Endothelial cell of umbilical vein (primary cell): ENCODE data around the gene KHNYN. TPM values are rescaled to one million over a fixed set of nuclear protein-coding genes. Genes with fewer than 3 reads are reported as not detected.

Source experiments
- BruUV-seq: library from RNA; stranded (reverse); fragments of 400-500 nt; replicated peaks from 2 replicates; lab custom pipeline; 2021; lab: Mats Ljungman, UMichigan
- CTCF ChIA-PET: fragments of 300-600, 350-600 bp; sonication (Branson Sonifier 250); formaldehyde crosslinking; loops from one replicate; lab custom pipeline; 2021; ENCODE audit warnings: antibody characterized with exemption, inconsistent platforms; lab: Charles Lee
- POLR2A ChIA-PET: fragments of 300-600, 350-600 bp; sonication (Branson Sonifier 250); formaldehyde crosslinking; loops from one replicate; lab custom pipeline; 2021; ENCODE audit warnings: antibody characterized with exemption, inconsistent platforms; lab: Charles Lee
- DNase-seq: peaks from one replicate; pipeline ENCODE4 v3.0.0-alpha.2; 2011; ENCODE audit warnings: low read depth, low spot score
- FAIRE-seq: peaks from 2 replicates; lab custom pipeline; 2011; peaks lifted over from hg19 to GRCh38; lab: Jason Lieb, UNC
- H2AFZ ChIP-seq: 2 replicates; pipeline ENCODE4 v1.6.0; 2012; ENCODE audit warnings: low read depth, low read length, control low read depth, inconsistent platforms
- H3K27ac ChIP-seq: 2 replicates; pipeline ENCODE4 v1.5.1; 2011; ENCODE audit warnings: low read depth, mild to moderate bottlenecking, control low read depth, low read length, moderate library complexity; ENCODE audit not compliant: insufficient read depth
- H3K27me3 ChIP-seq, 2 experiments: 2 replicates each; pipeline versions ENCODE4 v1.6.0 to v1.6.1; 2011; ENCODE audit warnings: low read length in 2 of 2, mixed read lengths in 1 of 2; ENCODE audit not compliant: control insufficient read depth in 2 of 2, insufficient read depth in 2 of 2
- H3K36me3 ChIP-seq, 2 experiments: 2 replicates in 1 of 2; 3 replicates in 1 of 2; pipeline ENCODE4 v1.5.1; 2011; ENCODE audit warnings: low read length in 2 of 2, mild to moderate bottlenecking in 1 of 2, moderate library complexity in 1 of 2; ENCODE audit not compliant: control insufficient read depth in 2 of 2, insufficient read depth in 2 of 2; ENCODE audit errors: extremely low read depth in 1 of 2
- H3K4me1 ChIP-seq: 3 replicates; pipeline ENCODE4 v1.5.1; 2011; ENCODE audit warnings: mild to moderate bottlenecking, low read length; ENCODE audit not compliant: control insufficient read depth, insufficient read depth; ENCODE audit errors: extremely low read depth
- H3K4me2 ChIP-seq: 2 replicates; pipeline ENCODE4 v1.6.1; 2011; ENCODE audit warnings: low read length, control low read depth, mixed read lengths; ENCODE audit not compliant: insufficient read depth
- H3K4me3 ChIP-seq, 3 experiments: fragments of 200-600 bp in 1 of 3; sonication (generic), shearing (Covaris generic) in 1 of 3; replicated peaks in 1 of 3; 2 replicates each; pipeline ENCODE4 v1.5.1; 2011 to 2016; ENCODE audit warnings: control low read depth in 3 of 3, low read length in 3 of 3, mild to moderate bottlenecking in 2 of 3, inconsistent platforms in 1 of 3, low read depth in 1 of 3, moderate library complexity in 1 of 3; ENCODE audit not compliant: insufficient read depth in 1 of 3
- H3K79me2 ChIP-seq: 2 replicates; pipeline ENCODE4 v1.6.0; 2012; ENCODE audit warnings: low read length, inconsistent platforms; ENCODE audit not compliant: control insufficient read depth, insufficient read depth
- H3K9ac ChIP-seq: replicated peaks from 2 replicates; pipeline ENCODE3; 2011; ENCODE audit warnings: low read length, control low read depth; ENCODE audit not compliant: insufficient read depth; ENCODE audit errors: extremely low read depth
- H3K9me1 ChIP-seq: replicated peaks from 3 replicates; pipeline ENCODE4 v1.6.0; 2011; ENCODE audit warnings: mild to moderate bottlenecking, low read length; ENCODE audit not compliant: control insufficient read depth, insufficient read depth; ENCODE audit errors: extremely low read depth
- H3K9me3 ChIP-seq: replicated peaks from 2 replicates; pipeline ENCODE4 v1.5.1; 2012; ENCODE audit warnings: low read length, inconsistent platforms; ENCODE audit not compliant: control insufficient read depth, insufficient read depth
- H4K20me1 ChIP-seq: replicated peaks from 2 replicates; pipeline ENCODE3; 2011; ENCODE audit warnings: mild to moderate bottlenecking, low read length; ENCODE audit not compliant: control insufficient read depth, insufficient read depth; ENCODE audit errors: extremely low read depth
- CTCF ChIP-seq, 2 donors: IDR thresholded peaks; 1 replicate in 1 of 2; 2 replicates in 1 of 2; pipeline ENCODE4 v1.5.1; 2011; ENCODE audit warnings: low read length in 2 of 2, mild to moderate bottlenecking in 2 of 2, moderate library complexity in 2 of 2, control low read depth in 1 of 2, inconsistent platforms in 1 of 2, low read depth in 1 of 2; ENCODE audit not compliant: insufficient read depth in 1 of 2; ENCODE audit errors: extremely low read depth in 1 of 2
- EZH2 ChIP-seq: IDR thresholded peaks from 2 replicates; pipeline ENCODE4 v1.6.1; 2012; ENCODE audit warnings: borderline replicate concordance, low read depth, mild to moderate bottlenecking, moderate library complexity, low read length, inconsistent platforms; ENCODE audit not compliant: severe bottlenecking
- FOS ChIP-seq: IDR thresholded peaks from 2 replicates; pipeline ENCODE4 v1.6.1; 2011; ENCODE audit warnings: mild to moderate bottlenecking, low read length, moderate library complexity, borderline replicate concordance; ENCODE audit not compliant: insufficient read depth
- GATA2 ChIP-seq: IDR thresholded peaks from 2 replicates; pipeline ENCODE4 v1.7.0; 2011; ENCODE audit warnings: low read depth, mild to moderate bottlenecking, moderate library complexity, mixed read lengths, low read length; ENCODE audit not compliant: insufficient read length, insufficient read depth
- JUN ChIP-seq: IDR thresholded peaks from 2 replicates; pipeline ENCODE4 v1.6.1; 2011; ENCODE audit warnings: borderline replicate concordance, low read depth; ENCODE audit not compliant: insufficient read length, insufficient read depth
- MAX ChIP-seq: IDR thresholded peaks from 2 replicates; pipeline ENCODE4 v1.6.1; 2011; ENCODE audit not compliant: insufficient read depth, insufficient read length
- MYC ChIP-seq: IDR thresholded peaks from one replicate; pipeline ENCODE4 v1.6.1; 2011; ENCODE audit warnings: mild to moderate bottlenecking, low read depth, low read length
- POLR2A ChIP-seq: IDR thresholded peaks from 2 replicates; pipeline ENCODE4 v1.6.1; 2012; ENCODE audit warnings: low read depth, mild to moderate bottlenecking, control low read depth, low read length
- POLR2AphosphoS5 ChIP-seq: IDR thresholded peaks from 2 replicates; pipeline ENCODE4 v1.6.1; 2012; ENCODE audit warnings: low read depth, mild to moderate bottlenecking, control low read depth, low read length, moderate library complexity; ENCODE audit not compliant: insufficient read depth
- dilution Hi-C: fragments of 300-500 bp; cut with MboI; formaldehyde crosslinking; loops from one replicate; pipeline ENCODE4 v1.15.0; 2019; ENCODE audit warnings: low sequenced_read_pairs; ENCODE audit not compliant: extremely low pct_ligation_motif_present
- intact Hi-C: fragments of 100-400 bp; cut with micrococcal nuclease; formaldehyde crosslinking; loops from one replicate; pipeline ENCODE4 v1.10.0; 2022
- polyA plus RNA-seq, 4 experiments: library from polyadenylated mRNA; depleted of rRNA in 3 of 4; stranded (reverse) in 3 of 4; unstranded in 1 of 4; fragments of >200 nt; gene quantifications; 2 replicates each; pipeline versions ENCODE4 v1.2.1 to v1.2.3, GENCODE V29; 2011 to 2012; ENCODE audit warnings: missing spikeins in 1 of 4
- total RNA-seq: library from RNA; stranded (reverse); gene quantifications from 2 replicates; pipeline ENCODE4 v1.2.3, GENCODE V29; 2021

KHNYN gene
- total and polyA plus RNA-seq, 2 donors (not counting 3 experiments of a cell fraction or from before 2014, with no cell fraction given) = 25.4 to 63.3 TPM

DNA sequence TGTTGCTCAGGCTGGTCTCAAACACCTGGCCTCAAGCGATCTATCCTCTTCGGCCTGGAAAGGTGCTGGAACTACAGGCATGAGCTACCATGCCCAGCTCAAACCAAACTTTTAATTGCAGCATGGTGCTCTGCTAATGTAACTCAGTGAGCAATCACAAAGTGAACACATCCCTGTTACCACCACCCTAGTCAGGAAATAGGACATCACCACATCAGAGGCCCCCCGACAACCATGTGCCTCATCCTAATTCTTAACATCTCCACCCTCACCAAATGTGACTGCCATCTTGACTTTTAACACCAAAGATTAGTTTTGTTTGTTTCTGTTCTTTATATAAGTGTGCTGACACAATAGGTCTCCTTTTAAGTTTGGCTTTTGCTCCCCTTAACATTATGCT lies 35.6 kb downstream of the KHNYN start:
- dilution Hi-C loops = no loop called here
- H3K9ac ChIP-seq = no peak overlapping the region
- TF ChIP-seq POLR2A (no peak), JUN (no peak), POLR2AphosphoS5 (no peak), MYC (no peak), GATA2 (no peak), EZH2 (no peak), CTCF (IDR thresholded peaks at IDR 0.05; ENCODE audit: extremely low read depth in 1 of 2, insufficient read depth in 1 of 2, low read depth in 1 of 2, low read length in 2 of 2) (no peak), MAX (no peak), FOS (no peak)
- H4K20me1 ChIP-seq = no peaks in the 10 kb centered on the region
- H3K36me3 ChIP-seq = no peaks in the 10 kb centered on the region
- no peak for DNase-seq
- ChIA-PET POLR2A (no interaction called here), CTCF (no interaction called here)
- FAIRE-seq = no peak
- H2AFZ ChIP-seq = no peak overlapping the region
- H3K9me3 ChIP-seq = no peaks in the 10 kb centered on the region
- H3K27ac ChIP-seq = no peak overlapping the region
- no peak overlapping the region for H3K4me3 ChIP-seq
- BruUV-seq = no TSS peak
- H3K27me3 ChIP-seq = no peaks in the 10 kb centered on the region
- intact Hi-C loops = no loop called here
- H3K9me1 ChIP-seq = no peaks in the 10 kb centered on the region
- no peaks in the 10 kb centered on the region for H3K4me1 ChIP-seq
- no peak overlapping the region for H3K4me2 ChIP-seq
- no peaks in the 10 kb centered on the region for H3K79me2 ChIP-seq
